Fibroblast of skin of right quadriceps (primary cell): ENCODE measurements around the gene PNPLA4.

Source experiments
- DNase-seq: peaks from one replicate; pipeline ENCODE4 v3.0.0-alpha.2; 2013

The PNPLA4 gene

DNA sequence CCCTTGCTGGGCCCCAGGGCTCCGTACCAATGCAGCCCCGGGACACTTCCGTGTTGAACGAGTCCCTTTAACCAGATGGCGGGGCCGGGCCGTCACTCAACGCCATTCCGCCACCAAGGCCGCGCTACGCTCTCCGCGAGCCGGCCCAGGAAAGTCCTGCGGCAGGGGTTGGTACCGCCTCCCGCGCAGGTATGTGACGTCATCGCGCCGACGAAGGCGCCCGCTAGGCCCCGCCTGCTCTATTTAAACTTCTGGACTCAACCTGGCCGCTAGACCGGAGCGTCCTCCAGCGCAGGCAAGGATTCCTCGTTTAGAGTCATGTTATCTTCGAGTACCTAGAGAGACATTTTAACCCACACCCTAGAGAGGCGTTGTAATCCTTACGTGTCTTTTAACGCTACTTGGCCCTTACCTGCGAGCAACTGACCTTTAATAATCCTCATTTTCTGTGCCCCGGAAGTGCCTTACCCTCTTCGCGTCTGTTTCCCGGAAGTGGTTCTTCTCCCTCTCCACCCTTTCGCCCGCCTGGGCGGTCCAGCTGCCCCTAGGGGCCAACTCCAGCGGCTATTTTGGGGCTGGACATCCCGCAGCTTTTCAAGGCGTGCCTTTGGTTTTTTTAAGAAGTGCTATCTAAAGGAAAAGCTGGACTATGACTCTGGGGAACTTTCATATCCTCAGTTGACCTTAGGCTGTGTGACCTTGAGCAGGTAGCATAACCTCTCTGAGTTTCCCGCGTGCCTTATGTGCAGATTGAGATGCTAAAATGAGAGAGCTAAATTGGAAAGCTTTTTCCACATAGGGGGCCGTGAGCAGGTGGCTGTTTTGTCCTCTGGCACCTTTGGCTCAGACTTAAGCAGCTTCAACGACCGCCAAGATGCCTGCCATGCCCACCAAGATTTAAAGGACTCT is at the start of gene PNPLA4:
Gene PNPLA4 (minus strand): TSS at position 155 of the 909 bp plus-strand sequence. CDS start 1,294 bp downstream, outside the sequence.
- DNase-seq: peak; percentile 71

GRCh38 chrX:7972586-7972985 is 45.4 kb upstream of the PNPLA4 start:
- no peak for DNase-seq

GRCh38 chrX:7970428-7970827 is 43.2 kb upstream of the PNPLA4 start:
- no peak for DNase-seq

DNA sequence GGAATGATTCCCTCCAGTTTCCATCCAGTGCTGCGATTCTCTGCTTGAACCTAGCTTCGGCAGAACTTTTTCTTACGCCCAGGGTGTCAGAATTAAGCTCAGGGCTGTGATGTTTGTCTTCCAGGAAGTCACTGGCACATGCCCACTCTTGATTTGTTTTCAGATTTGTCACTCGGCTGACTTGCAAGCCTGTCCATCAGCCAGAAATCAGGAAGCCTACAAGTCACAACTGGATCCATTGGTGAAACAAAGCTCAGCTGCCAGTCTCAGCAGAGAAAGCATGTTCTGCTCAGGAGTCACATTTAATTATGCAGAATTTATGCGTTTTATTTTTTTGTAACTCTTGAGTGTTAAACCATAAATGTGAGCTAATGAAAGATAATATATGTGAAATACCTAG is 38.2 kb upstream of the PNPLA4 start:
- no peak for DNase-seq

- no peak for DNase-seq
These were observed 33.0 kb upstream of the PNPLA4 start for GRCh38 chrX:7960246-7960645.

- no peak for DNase-seq
These were observed 26.2 kb upstream of the PNPLA4 start for GRCh38 chrX:7953446-7953845.

- DNase-seq: no peak
These were observed 23.7 kb upstream of the PNPLA4 start for GRCh38 chrX:7950865-7951264.

- no peak for DNase-seq
These were observed 21.3 kb upstream of the PNPLA4 start for GRCh38 chrX:7948483-7948882.

DNA sequence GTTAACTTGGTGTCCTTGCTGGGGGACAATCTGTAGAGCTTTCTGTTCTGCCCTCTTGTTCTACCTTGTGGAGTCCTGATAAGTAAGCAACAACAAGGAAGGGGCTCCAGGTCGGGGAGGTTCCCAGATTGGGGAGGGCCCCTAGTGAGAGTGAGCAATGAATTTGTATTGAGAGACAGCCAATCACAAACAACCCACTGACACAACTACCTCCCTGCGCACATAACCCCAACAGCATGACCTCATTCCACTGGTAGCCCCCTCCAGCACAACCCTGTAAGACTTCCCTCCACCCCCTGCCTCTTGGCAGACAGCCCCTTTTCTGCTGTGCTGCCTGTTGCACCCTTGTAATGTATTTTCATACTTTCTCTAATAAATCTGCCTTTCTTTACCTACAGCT is 19.7 kb upstream of the PNPLA4 start:
- DNase-seq: no peak

- no peak for DNase-seq
These were observed 16.5 kb upstream of the PNPLA4 start for GRCh38 chrX:7943600-7944245.

DNA sequence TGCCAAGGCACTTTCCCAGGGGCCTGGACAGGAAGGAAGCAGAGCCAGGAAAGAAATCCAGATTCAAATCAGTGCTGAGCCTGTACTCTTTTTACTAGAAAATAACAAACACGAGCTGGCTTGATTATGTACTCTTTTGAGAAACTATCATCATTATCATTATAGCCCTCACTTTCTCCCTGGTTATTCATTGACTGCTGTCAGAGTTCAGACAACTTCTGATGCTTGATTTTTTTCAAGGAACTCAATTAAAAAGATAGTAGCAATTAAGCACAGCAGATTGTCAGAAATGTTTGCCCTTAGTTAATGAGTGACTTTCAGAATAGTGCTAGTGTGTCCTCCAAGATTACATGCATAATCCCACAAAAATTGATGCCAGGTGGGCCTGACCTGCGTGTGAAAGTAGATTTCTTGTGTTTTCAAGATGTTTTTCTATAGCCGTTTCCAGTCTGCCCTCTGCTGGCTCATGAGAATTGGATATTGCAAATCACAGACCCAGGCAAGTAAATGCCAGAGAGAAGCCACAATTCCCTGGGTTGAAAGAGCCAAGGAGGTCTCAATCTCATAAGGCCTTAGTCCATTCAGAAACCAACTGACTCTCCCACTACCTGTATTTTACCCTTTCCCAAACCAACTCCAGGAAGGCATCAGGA is 14.3 kb upstream of the PNPLA4 start:
- DNase-seq: peak; percentile 9

DNA sequence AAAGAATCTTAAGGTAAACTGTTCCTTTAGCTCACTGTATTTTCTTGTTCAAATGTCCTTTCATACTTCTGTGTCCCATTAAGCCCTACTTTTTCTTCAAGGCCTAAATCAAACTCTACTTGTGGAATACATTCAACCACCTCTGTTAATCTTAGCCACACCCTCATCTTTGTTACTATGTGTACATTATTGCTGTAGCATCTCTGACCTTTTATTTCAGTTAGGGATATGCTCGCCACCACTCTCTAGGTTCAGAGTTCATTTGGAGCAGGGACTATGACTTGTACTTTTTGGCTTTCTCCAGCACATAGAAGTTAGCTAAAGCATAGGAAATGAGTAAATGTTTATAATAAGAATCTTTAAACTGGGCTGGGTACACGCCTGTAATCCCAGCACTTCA is 6.8 kb upstream of the PNPLA4 start:
- no peak for DNase-seq

- DNase-seq: no peak
These were observed 327 bp downstream of the PNPLA4 start for GRCh38 chrX:7926914-7927258.

GRCh38 chrX:7926501-7926900 is 712 bp downstream of the PNPLA4 start:
- DNase-seq: peak; percentile 14

DNA sequence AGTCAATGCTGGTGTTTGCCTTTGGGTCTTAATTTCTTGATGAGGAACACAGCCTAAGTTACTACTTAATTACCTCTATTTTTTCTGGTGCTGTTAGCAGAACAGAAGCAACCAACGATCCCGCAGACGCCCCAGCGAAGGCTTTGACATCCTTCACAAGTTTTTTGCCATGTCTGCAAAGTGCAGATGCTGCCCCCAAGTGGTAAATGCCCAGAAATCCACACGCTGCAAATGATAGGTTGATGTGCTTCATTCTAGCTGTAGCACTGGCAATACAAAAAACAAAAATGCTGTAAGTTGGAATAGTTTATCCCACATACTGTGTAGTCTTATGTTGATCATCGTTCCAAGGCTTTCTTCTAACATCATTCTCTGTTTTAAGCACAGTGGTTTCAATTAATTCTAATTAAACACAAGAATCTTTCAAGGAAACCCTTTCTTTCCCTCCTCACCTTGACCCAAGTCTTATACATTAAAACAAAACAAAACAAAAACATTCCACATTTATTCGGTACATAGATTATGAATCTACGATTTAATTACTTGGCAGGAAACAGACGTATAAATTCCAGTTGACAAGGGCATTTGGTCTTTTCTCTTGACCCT is 1.2 kb downstream of the PNPLA4 start:
- peak; percentile 55 for DNase-seq

DNA sequence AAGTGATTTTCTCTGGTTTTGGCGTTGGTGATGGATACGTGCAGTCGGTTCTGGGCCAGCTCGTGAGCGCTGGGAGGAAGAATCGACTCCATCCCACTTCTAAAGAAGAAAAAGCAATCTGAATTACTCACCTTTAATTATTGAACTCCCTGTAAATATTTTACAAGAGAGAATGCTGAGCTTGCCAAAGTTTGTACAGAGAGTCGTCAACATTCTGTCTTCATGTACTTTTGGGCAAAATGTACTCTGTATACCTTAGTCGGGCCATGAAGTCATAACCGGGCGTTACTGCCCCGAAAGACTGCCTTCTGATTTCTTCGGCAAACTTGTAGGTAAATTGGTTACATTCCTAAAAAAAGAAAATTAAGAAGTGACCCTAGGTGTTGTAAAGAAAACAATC is 5.5 kb downstream of the PNPLA4 start:
- DNase-seq: no peak

- no peak for DNase-seq
These were observed 18.4 kb downstream of the PNPLA4 start for GRCh38 chrX:7908821-7909220.

GRCh38 chrX:7904562-7904961 is 22.7 kb downstream of the PNPLA4 start:
- DNase-seq: no peak

GRCh38 chrX:7891928-7892327 is 35.3 kb downstream of the PNPLA4 start:
- DNase-seq: no peak

GRCh38 chrX:7889680-7890079 is 37.5 kb downstream of the PNPLA4 start:
- DNase-seq: peak; percentile 0

DNA sequence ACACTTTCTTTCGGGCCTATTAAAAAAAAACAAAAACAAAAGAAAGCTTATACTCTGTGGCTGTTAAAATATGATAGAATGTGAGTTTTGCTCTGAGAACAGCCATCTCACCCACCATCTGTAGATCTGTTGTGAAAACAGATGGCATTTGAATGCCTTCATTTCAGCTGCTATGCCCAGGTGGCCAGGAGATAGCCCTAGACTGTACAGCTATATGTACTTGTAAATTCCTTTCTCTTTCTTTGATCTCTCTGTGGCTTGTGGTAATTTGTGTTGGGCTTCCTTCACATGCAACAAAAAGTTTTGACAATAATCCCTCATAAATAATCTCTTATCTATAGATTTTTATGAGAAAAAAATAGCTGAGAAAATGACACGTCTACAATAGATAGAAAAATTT is 38.1 kb downstream of the PNPLA4 start:
- DNase-seq: no peak

DNA sequence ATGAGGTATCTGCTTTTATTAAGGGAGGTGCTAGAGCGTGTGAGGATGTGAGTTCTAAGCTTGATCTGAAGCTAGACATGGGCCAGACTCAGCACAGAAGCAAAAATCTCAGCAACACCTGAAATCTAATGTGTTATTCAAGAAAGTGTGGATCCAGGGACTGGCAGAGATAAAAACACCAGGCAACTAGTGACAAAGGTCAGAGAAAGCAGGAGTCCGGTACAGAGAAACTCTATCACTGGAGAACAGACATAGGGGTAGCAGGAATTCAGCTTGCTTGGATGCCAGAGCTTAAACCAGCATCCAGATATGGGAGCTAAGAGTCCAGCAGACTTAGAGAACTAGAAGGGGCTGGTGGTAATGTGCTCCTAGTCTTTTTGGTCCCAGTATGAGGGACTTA is 50.3 kb downstream of the PNPLA4 start:
- no peak for DNase-seq

DNA sequence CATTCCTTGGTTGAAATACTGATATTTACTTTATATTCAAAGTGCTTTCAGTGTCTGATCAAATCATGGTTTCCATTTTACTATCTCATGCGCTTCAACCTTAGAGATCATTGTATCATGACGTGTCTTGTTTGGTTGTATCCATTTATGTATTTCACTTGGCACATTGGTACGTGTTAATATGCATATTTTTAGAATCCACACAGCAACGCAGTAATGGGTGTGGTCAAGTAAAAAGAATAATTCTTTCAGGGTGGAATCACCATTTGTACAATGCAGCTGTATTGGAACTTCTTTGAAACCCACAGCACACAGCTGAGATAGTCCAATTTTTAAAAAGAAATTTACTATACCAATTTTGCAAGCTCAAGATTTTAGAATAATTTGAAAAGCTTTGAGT is 55.2 kb downstream of the PNPLA4 start:
- no peak for DNase-seq

- no peak for DNase-seq
These were observed 75.0 kb downstream of the PNPLA4 start for GRCh38 chrX:7852166-7852565.
